Keratinocyte (primary cell): ENCODE measurements around the gene COL21A1. TPM values are rescaled to one million over a fixed set of nuclear protein-coding genes. Genes with fewer than 3 reads are reported as not detected.

Source experiments
- DNase-seq: peaks from one replicate; pipeline ENCODE4 v3.0.0-alpha.2; 2011; ENCODE audit warnings: low read depth, missing footprints, low spot score
- FAIRE-seq: peaks from 2 replicates; lab custom pipeline; 2011; peaks lifted over from hg19 to GRCh38; lab: Jason Lieb, UNC
- H2AFZ ChIP-seq: 2 replicates; pipeline ENCODE4 v1.6.0; 2012; ENCODE audit warnings: low read length, control low read depth, inconsistent platforms; ENCODE audit not compliant: control insufficient read depth
- H3K27ac ChIP-seq: 2 replicates; pipeline ENCODE4 v1.5.1; 2011; ENCODE audit warnings: low read length; ENCODE audit not compliant: control insufficient read depth, insufficient read depth
- H3K27me3 ChIP-seq: 3 replicates; pipeline ENCODE4 v1.6.0; 2011; ENCODE audit warnings: low read length; ENCODE audit not compliant: control insufficient read depth, insufficient read depth; ENCODE audit errors: extremely low read depth
- H3K36me3 ChIP-seq, 2 experiments: 2 replicates in 1 of 2; 3 replicates in 1 of 2; pipeline ENCODE4 v1.5.1; 2011; ENCODE audit warnings: low read length in 2 of 2, mild to moderate bottlenecking in 1 of 2; ENCODE audit not compliant: control insufficient read depth in 2 of 2, insufficient read depth in 2 of 2; ENCODE audit errors: extremely low read depth in 1 of 2
- H3K4me1 ChIP-seq: 3 replicates; pipeline ENCODE4 v1.5.1; 2011; ENCODE audit warnings: low read length; ENCODE audit not compliant: control insufficient read depth, insufficient read depth; ENCODE audit errors: extremely low read depth
- H3K4me2 ChIP-seq: 3 replicates; pipeline ENCODE4 v1.6.0; 2011; ENCODE audit warnings: low read depth, low read length; ENCODE audit not compliant: control insufficient read depth, insufficient read depth; ENCODE audit errors: extremely low read depth
- H3K4me3 ChIP-seq, 3 experiments: fragments of 200-600 bp in 1 of 3; sonication (generic) in 1 of 3; 2 replicates in 2 of 3; 3 replicates in 1 of 3; pipeline ENCODE4 v1.5.1; 2011 to 2016; ENCODE audit warnings: low read length in 3 of 3, mild to moderate bottlenecking in 3 of 3, control low read depth in 2 of 3, inconsistent platforms in 1 of 3, low read depth in 1 of 3, mixed read lengths in 1 of 3, mixed run types in 1 of 3, moderate library complexity in 1 of 3; ENCODE audit not compliant: control insufficient read depth in 2 of 3, insufficient read depth in 2 of 3; ENCODE audit errors: extremely low read depth in 1 of 3
- H3K79me2 ChIP-seq: 2 replicates; pipeline ENCODE4 v1.6.0; 2012; ENCODE audit warnings: low read length; ENCODE audit not compliant: control insufficient read depth, insufficient read depth
- H3K9ac ChIP-seq: 3 replicates; pipeline ENCODE4 v1.6.0; 2011; ENCODE audit warnings: low read length; ENCODE audit not compliant: control insufficient read depth, insufficient read depth; ENCODE audit errors: extremely low read depth
- H3K9me1 ChIP-seq: 3 replicates; pipeline ENCODE4 v1.6.0; 2011; ENCODE audit warnings: low read length; ENCODE audit not compliant: control insufficient read depth, insufficient read depth; ENCODE audit errors: extremely low read depth
- H3K9me3 ChIP-seq: 2 replicates; pipeline ENCODE4 v1.5.1; 2012; ENCODE audit warnings: low read depth, low read length; ENCODE audit not compliant: control insufficient read depth
- H4K20me1 ChIP-seq: 3 replicates; pipeline ENCODE4 v1.6.0; 2011; ENCODE audit warnings: low read length; ENCODE audit not compliant: control insufficient read depth, insufficient read depth; ENCODE audit errors: extremely low read depth
- EZH2 ChIP-seq: IDR thresholded peaks from one replicate; pipeline ENCODE4 v1.6.1; 2012; ENCODE audit warnings: inconsistent platforms, mild to moderate bottlenecking, low read length, moderate library complexity
- dilution Hi-C: fragments of 300-500 bp; cut with MboI; formaldehyde crosslinking; loops from one replicate; pipeline ENCODE4 v1.7.0; 2020; ENCODE audit warnings: low sequenced_read_pairs; ENCODE audit not compliant: extremely low pct_ligation_motif_present
- polyA plus RNA-seq, 5 experiments: library from polyadenylated mRNA; depleted of rRNA in 3 of 5; stranded (reverse) in 3 of 5; stranded (forward) in 1 of 5; unstranded in 1 of 5; fragments of >200 nt; gene quantifications; 1 replicate in 1 of 5; 2 replicates in 3 of 5; 3 replicates in 1 of 5; pipeline versions ENCODE4 v1.2.1 to v1.2.3, GENCODE V29; 2011 to 2012; ENCODE audit warnings: missing spikeins in 2 of 5, low read depth in 1 of 5, low replicate concordance in 1 of 5
- TF ChIP-seq, protein P1 (sequence below), 3 experiments: IDR thresholded peaks in 1 of 3; conservative IDR thresholded peaks in 1 of 3; optimal IDR thresholded peaks in 1 of 3; 2 replicates in 2 of 3; 3 replicates in 1 of 3; pipeline versions ENCODE3 to v1.5.1; 2011; ENCODE audit warnings: low read length in 3 of 3, mild to moderate bottlenecking in 3 of 3, moderate library complexity in 2 of 3, control low read depth in 1 of 3, inconsistent platforms in 1 of 3; ENCODE audit not compliant: insufficient read depth in 2 of 3; ENCODE audit errors: extremely low read depth in 1 of 3

Gene COL21A1
- polyA plus RNA-seq, 1 donor (not counting 4 experiments of a cell fraction or from before 2014, with no cell fraction given), result 0.16 TPM

DNA sequence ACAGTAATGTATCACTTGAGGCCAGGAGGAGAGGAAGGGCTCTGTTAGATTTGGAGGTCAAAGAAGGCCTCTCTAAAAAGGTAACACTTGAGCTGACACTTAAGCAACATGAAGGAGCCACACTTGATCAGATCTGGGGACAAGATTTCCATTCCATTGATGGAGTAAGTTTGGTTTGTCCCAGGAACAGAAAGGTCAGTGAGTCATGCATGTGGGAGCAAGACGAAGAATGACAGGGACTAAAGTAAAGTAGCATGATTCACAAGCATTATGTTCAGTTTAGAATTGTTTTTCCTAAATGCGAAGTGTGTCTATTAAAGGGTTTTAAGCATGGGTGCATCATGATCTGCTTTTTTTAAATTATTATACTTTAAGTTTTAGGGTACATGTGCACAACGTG is 47.4 kb downstream of the COL21A1 start:
- Histone ChIP-seq H3K4me3 (no peak overlapping the region), H3K4me1 (no peaks in the 10 kb centered on the region), H4K20me1 (no peaks in the 10 kb centered on the region), H3K9me1 (no peaks in the 10 kb centered on the region), H3K4me2 (no peak overlapping the region), H3K79me2 (no peaks in the 10 kb centered on the region), H3K9me3 (no peaks in the 10 kb centered on the region), H3K9ac (no peak overlapping the region), H3K36me3 (no peaks in the 10 kb centered on the region), H2AFZ (no peak overlapping the region), H3K27ac (no peak overlapping the region), H3K27me3 (no peaks in the 10 kb centered on the region)
- FAIRE-seq (no peak), DNase-seq (no peak)
- dilution Hi-C loops, result no loop called here
- TF ChIP-seq, protein P1, sequence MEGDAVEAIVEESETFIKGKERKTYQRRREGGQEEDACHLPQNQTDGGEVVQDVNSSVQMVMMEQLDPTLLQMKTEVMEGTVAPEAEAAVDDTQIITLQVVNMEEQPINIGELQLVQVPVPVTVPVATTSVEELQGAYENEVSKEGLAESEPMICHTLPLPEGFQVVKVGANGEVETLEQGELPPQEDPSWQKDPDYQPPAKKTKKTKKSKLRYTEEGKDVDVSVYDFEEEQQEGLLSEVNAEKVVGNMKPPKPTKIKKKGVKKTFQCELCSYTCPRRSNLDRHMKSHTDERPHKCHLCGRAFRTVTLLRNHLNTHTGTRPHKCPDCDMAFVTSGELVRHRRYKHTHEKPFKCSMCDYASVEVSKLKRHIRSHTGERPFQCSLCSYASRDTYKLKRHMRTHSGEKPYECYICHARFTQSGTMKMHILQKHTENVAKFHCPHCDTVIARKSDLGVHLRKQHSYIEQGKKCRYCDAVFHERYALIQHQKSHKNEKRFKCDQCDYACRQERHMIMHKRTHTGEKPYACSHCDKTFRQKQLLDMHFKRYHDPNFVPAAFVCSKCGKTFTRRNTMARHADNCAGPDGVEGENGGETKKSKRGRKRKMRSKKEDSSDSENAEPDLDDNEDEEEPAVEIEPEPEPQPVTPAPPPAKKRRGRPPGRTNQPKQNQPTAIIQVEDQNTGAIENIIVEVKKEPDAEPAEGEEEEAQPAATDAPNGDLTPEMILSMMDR (optimal IDR thresholded peaks at IDR 0.05 in 1 of 3, IDR thresholded peaks at IDR 0.05 in 1 of 3, conservative IDR thresholded peaks at IDR 0.05 in 1 of 3; ENCODE audit: extremely low read depth in 1 of 3, insufficient read depth in 2 of 3, low read length in 3 of 3), result no peak
- no peak for TF ChIP-seq EZH2

DNA sequence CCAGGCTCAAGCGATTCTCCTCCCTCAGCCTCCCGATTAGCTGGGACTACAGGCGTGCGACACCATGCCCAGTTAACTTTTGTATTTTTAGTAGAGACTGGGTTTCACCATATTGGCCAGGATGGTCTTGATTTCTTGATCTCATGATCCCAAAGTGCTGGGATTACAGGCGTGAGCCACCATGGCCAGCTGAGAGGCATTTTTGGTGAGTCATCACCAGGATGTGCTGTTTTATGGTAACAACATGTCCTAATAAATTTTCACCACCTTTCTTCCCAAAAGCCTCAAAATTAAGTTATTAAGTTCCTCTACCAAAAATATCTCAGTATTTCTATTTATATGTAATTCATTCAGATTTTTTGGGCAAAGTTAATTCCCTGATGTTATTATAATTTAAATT is 53.5 kb downstream of the COL21A1 start:
- DNase-seq, result no peak
- H3K9me3 ChIP-seq, result no peaks in the 10 kb centered on the region
- no peaks in the 10 kb centered on the region for H4K20me1 ChIP-seq
- no peak overlapping the region for H2AFZ ChIP-seq
- no peak for FAIRE-seq
- no peak overlapping the region for H3K4me2 ChIP-seq
- TF ChIP-seq, protein P1 (optimal IDR thresholded peaks at IDR 0.05 in 1 of 3, IDR thresholded peaks at IDR 0.05 in 1 of 3, conservative IDR thresholded peaks at IDR 0.05 in 1 of 3; ENCODE audit: extremely low read depth in 1 of 3, insufficient read depth in 2 of 3, low read length in 3 of 3), result no peak
- no peak for TF ChIP-seq EZH2
- H3K9me1 ChIP-seq, result no peaks in the 10 kb centered on the region
- no peaks in the 10 kb centered on the region for H3K79me2 ChIP-seq
- no peak overlapping the region for H3K4me3 ChIP-seq
- no peak overlapping the region for H3K27ac ChIP-seq
- no peak overlapping the region for H3K9ac ChIP-seq
- no peaks in the 10 kb centered on the region for H3K27me3 ChIP-seq
- H3K36me3 ChIP-seq, result no peaks in the 10 kb centered on the region
- dilution Hi-C loops, result no loop called here
- peaks cover 5% of the 10 kb centered on the region for H3K4me1 ChIP-seq
